Muscle of leg (tissue), 11 donors: ENCODE data around the gene CBFB. TPM values are rescaled to one million over a fixed set of nuclear protein-coding genes. Genes with fewer than 3 reads are reported as not detected.
A peak's percentile ranks its signal among the peaks of the same experiment; 100 is the strongest.

Source experiments
- DNase-seq: peaks from one replicate; pipeline ENCODE4 v3.0.0; 2013
- H3K27ac ChIP-seq: one replicate; pipeline ENCODE4 v1.5.1; 2013; ENCODE audit warnings: mild to moderate bottlenecking, low read length, control low read depth
- H3K27me3 ChIP-seq: one replicate; pipeline ENCODE4 v1.6.1; 2013; ENCODE audit warnings: low read length; ENCODE audit not compliant: control insufficient read depth, insufficient read depth
- H3K36me3 ChIP-seq: one replicate; pipeline ENCODE4 v1.6.1; 2013; ENCODE audit warnings: low read length; ENCODE audit not compliant: control insufficient read depth, insufficient read depth
- H3K4me1 ChIP-seq: one replicate; pipeline ENCODE4 v1.6.1; 2013; ENCODE audit warnings: low read length; ENCODE audit not compliant: control insufficient read depth, insufficient read depth
- H3K4me3 ChIP-seq: one replicate; pipeline ENCODE4 v1.5.1; 2013; ENCODE audit warnings: low read length, control low read depth
- H3K9me3 ChIP-seq: replicated peaks from 2 replicates; pipeline ENCODE4 v1.6.1; 2013; ENCODE audit warnings: low read depth, low read length; ENCODE audit not compliant: control insufficient read depth
- WGBS: methylation state at CpG from one replicate; pipeline ENCODE4 v1.1.5; 2013; ENCODE audit warnings: missing lambda C conversion rate; ENCODE audit not compliant: insufficient coverage; 5-methylcytosine and 5-hydroxymethylcytosine counted together
- polyA plus RNA-seq, 8 donors: library from polyadenylated mRNA; unstranded; fragments of 120-200 nt; gene quantifications; one replicate each; pipeline versions ENCODE4 v1.2.1 to v1.2.3, GENCODE V29; 2013; ENCODE audit warnings: inconsistent platforms in 1 of 8, low replicate concordance in 1 of 8; ENCODE audit not compliant: insufficient read length in 8 of 8, insufficient read depth in 1 of 8
- total RNA-seq: library from RNA; stranded (reverse); fragments of 120-200 nt; gene quantifications from one replicate; pipeline ENCODE4 v1.2.4, GENCODE V29; 2013

The CBFB gene
- total and polyA plus RNA-seq, 9 donors = 31.6 to 70.3 (median 42.2) TPM

DNA sequence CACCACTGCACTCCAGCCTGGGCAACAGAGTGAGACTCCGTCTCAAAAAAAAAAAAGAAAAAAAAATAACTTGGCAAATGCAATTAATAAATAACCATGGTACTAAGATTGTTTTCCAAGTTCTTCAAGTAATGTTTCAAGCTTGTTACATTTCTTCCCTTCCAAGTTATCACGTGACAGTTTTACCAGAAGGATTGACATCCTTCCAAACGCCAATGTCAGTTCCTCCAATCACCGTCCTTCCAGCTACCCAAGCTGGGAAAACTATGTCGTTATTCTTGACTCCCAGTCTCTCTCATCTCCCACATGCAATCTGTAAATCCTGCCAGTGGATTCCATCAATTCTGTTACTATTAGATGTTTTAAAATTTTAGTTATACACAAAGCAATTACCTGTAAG is 76.9 kb downstream of the CBFB start:
- H3K9me3 ChIP-seq = no peaks in the 10 kb centered on the region
- H3K36me3 ChIP-seq = no peaks in the 10 kb centered on the region
- DNase-seq = peak; percentile 84
- peaks cover 16% of the 10 kb centered on the region for H3K4me1 ChIP-seq
- H3K27ac ChIP-seq = peak overlapping the region; percentile 65
- no peaks in the 10 kb centered on the region for H3K27me3 ChIP-seq
- H3K4me3 ChIP-seq = no peak overlapping the region
- no CpG with 5 or more reads among the region's 5 CpGs for WGBS

DNA sequence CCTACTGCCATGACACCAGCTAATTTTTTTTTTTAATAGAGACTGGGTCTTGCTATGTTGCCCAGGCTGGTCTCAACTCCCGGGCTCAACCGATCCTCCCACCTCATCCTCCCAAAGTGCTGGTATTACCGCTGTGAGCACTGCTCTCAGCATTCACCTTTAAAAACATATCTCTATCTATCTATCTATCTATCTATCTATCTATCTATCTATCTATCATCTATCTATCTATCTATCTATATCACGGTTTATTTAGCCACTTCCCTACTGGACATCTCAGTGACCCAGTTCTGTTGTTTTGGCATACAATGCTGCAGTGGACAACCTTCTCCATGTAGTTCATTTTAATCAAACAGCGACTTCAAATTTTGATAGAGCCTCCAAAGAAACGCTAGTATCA is 79.5 kb downstream of the CBFB start:
- 98% methylated on average over 4 of the region's 6 CpGs for WGBS
- Histone ChIP-seq H3K9me3 (no peaks in the 10 kb centered on the region), H3K4me3 (no peak overlapping the region), H3K27me3 (no peaks in the 10 kb centered on the region), H3K36me3 (peaks cover 11% of the 10 kb centered on the region), H3K4me1 (peaks cover 24% of the 10 kb centered on the region), H3K27ac (no peak overlapping the region)
- no peak for DNase-seq

DNA sequence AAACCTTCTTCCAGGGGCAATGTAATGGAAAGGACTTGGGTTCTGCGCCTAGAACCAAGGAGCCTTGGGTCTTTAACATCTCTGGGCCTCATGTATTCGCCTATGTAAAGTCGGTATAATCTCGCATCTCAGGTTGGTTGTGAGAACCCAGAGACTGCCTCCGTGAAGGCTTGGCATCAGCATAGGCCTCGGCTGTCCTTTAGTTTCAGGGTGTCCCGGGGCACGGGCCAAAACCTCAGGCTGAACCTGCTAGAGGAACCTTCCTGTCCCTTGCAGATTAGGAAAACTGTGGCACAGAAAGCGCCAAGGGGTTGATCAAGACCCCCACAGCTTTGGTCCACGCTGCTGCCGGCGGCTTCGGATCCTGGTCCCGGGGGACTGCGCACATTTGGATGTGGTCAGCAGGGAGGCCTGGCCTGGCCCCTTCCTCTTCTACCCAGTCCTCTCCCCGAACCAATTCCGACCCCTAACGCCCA is 80.0 kb downstream of the CBFB start:
- Histone ChIP-seq H3K27me3 (no peaks in the 10 kb centered on the region), H3K9me3 (no peaks in the 10 kb centered on the region), H3K27ac (peak overlapping the region; percentile 92), H3K4me3 (peak overlapping the region; percentile 95), H3K36me3 (peaks cover 11% of the 10 kb centered on the region), H3K4me1 (peaks cover 24% of the 10 kb centered on the region)
- WGBS = 47% methylated on average over 18 of the region's 18 CpGs
- peak; percentile 6 for DNase-seq

DNA sequence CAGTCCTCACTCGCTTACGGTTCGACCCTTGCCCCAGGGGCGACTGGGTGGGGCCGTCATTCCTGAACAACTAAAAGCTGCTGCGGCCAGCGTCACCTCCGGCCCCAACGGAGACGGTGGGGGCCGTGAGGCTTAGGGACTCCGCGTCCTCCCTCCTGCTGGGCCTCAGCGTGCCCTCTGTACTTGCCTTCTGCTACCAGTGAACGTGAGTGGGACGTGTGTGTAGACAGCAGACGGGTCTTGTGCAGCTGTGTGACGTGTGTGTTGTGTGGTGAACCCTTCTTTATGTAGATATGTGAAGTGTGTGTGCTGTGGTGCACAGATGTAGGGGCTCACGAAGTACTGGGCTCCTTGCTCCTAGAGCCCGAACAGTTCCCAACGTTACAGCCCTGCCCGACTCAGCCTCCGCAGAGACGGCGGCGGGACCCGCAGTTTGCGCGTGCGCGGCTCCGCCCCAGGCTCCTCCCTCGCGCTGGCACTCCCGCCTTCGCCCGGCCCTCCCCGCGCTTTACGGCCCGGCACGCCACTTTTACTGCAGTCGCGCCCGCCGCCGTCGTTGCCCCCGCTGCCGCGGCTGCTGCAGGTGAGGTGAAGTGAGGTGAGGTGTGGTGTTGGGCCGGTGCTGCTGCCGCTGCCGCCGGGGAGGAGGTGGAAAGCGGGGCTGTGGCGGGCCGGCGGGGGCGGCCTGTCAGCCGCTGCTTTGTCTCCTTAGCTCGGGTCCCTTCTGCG is 80.6 kb downstream of the CBFB start, which contains the start of gene PHAF1:
PHAF1 (plus strand) TSS at position 535 of the 729 bp plus-strand sequence. CDS start 235 bp downstream, outside the sequence.
- Histone ChIP-seq H3K4me1 (peaks cover 24% of the 10 kb centered on the region), H3K36me3 (peaks cover 11% of the 10 kb centered on the region), H3K9me3 (no peaks in the 10 kb centered on the region), H3K27me3 (no peaks in the 10 kb centered on the region), H3K27ac (peak within 1 kb of the TSS; percentile 92), H3K4me3 (peak within 1 kb of the TSS; percentile 95)
- DNase-seq = peak; percentile 96
- 2% methylated on average over 55 of the region's 63 CpGs for WGBS

DNA sequence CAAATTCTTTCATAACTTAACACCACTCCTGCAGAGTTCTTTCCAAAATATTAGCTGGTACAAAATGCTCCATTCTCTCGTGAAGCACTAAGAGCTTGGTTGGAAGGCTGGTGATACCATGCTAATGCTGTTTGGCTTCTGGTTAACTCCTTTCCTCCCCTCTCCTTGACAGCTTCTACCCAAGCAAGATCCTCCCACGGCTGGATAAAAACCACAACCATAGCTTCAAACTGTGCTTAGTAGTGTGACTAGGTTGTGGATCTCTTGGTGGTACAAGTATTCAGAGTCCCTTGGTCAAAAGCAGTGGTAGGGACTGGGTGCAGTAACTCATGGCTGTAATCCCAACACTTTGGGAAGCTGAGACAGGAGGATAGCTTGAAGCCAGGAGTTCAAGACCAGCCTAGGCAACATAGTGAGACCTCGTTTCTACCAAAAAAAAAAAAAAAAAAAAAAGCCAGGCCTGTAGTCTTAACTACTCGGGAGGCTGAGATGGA is 83.0 kb downstream of the CBFB start:
- H3K36me3 ChIP-seq = peaks cover 20% of the 10 kb centered on the region
- H3K27ac ChIP-seq = no peak overlapping the region
- no peak for DNase-seq
- H3K4me1 ChIP-seq = peaks cover 24% of the 10 kb centered on the region
- no peaks in the 10 kb centered on the region for H3K27me3 ChIP-seq
- no peaks in the 10 kb centered on the region for H3K9me3 ChIP-seq
- H3K4me3 ChIP-seq = no peak overlapping the region
- 100% methylated on average over 1 of the region's 4 CpGs for WGBS

DNA sequence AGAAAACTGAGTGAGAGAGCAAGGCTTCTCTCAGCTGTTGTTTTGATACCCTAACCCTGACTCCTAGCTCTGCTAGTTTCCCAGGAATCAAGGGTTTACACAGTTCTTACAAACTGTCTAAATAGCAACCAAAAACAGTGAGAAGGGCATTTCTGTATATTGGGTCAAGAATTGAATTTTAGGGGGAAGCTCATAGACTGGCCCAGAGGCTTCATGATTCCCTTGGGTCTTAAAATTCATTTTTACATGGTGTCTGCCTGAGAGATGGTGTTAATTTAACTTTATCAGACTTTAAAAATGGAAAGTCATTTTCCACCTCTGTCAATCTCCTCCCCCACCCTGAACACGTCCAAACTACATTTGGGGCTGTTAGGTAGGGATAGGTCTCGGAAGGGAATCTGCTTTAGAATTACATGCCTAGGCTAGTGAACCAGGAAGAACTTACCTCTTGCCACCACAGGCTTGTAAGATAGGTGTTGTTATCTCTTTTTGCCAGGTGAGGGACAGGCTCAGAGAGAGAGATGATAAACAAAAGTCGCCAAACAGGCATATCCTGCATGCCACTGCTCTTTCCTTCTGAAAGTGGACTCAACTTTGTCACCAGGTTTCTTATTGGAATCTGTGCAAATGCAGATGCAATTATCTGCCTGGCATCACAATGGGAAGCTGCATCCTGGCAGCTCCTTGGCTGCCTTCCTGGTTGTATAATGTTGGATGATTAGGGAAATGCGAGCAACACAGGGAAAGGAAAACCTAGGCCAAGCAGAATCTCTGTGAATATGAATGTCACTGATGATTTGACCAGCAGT is 83.8 kb downstream of the CBFB start:
- H3K27ac ChIP-seq = no peak overlapping the region
- DNase-seq = no peak
- H3K4me1 ChIP-seq = peaks cover 24% of the 10 kb centered on the region
- 79% methylated on average over 2 of the region's 4 CpGs for WGBS
- peaks cover 20% of the 10 kb centered on the region for H3K36me3 ChIP-seq
- no peaks in the 10 kb centered on the region for H3K27me3 ChIP-seq
- H3K4me3 ChIP-seq = no peak overlapping the region
- no peaks in the 10 kb centered on the region for H3K9me3 ChIP-seq

DNA sequence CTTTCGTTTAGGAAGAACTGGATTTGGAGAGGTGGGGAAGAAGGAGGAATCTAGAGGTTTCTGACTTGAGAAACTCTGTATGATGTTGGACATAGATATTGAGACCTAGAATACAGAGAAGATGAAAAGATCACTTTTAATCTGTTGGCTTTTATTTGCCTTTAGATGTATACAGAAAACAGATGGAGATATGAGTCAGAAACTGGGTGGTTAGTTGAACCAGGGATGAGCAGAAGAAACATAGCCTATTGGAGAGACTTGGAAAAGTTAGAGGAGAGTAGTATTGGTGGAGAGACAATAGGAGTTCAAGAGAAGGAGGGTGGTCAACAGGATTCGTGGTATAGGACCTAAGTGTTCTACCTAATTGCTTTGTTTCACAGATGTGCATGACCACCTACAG is 85.8 kb downstream of the CBFB start:
- H3K4me1 ChIP-seq = peaks cover 16% of the 10 kb centered on the region
- WGBS = 66% methylated on average over 2 of the region's 2 CpGs
- peaks cover 24% of the 10 kb centered on the region for H3K36me3 ChIP-seq
- H3K27ac ChIP-seq = no peak overlapping the region
- DNase-seq = no peak
- H3K27me3 ChIP-seq = no peaks in the 10 kb centered on the region
- no peaks in the 10 kb centered on the region for H3K9me3 ChIP-seq
- H3K4me3 ChIP-seq = no peak overlapping the region

DNA sequence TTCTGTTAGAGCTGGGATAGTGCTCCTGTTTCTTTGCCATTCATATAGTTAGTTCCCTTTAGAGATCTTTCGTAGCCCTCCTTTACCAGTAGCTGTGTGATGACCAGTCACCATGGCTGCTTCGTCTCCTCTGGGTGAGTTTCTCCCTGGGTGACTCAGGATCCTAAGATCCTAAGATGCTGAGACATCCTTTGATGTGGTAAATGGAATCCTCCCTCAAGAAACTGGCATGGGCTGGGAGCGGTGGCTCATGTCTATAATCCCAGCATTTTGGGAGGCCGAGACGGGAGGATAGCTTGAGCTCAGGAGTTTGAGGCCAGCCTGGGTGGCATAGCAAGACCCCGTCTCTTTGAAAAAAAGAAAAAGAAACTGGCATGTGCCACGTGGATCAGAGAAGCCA is 86.7 kb downstream of the CBFB start:
- H3K36me3 ChIP-seq = peaks cover 31% of the 10 kb centered on the region
- WGBS = 88% methylated on average over 4 of the region's 7 CpGs
- no peak for DNase-seq
- peaks cover 10% of the 10 kb centered on the region for H3K4me1 ChIP-seq
- H3K9me3 ChIP-seq = no peaks in the 10 kb centered on the region
- no peak overlapping the region for H3K27ac ChIP-seq
- H3K4me3 ChIP-seq = no peak overlapping the region
- no peaks in the 10 kb centered on the region for H3K27me3 ChIP-seq

DNA sequence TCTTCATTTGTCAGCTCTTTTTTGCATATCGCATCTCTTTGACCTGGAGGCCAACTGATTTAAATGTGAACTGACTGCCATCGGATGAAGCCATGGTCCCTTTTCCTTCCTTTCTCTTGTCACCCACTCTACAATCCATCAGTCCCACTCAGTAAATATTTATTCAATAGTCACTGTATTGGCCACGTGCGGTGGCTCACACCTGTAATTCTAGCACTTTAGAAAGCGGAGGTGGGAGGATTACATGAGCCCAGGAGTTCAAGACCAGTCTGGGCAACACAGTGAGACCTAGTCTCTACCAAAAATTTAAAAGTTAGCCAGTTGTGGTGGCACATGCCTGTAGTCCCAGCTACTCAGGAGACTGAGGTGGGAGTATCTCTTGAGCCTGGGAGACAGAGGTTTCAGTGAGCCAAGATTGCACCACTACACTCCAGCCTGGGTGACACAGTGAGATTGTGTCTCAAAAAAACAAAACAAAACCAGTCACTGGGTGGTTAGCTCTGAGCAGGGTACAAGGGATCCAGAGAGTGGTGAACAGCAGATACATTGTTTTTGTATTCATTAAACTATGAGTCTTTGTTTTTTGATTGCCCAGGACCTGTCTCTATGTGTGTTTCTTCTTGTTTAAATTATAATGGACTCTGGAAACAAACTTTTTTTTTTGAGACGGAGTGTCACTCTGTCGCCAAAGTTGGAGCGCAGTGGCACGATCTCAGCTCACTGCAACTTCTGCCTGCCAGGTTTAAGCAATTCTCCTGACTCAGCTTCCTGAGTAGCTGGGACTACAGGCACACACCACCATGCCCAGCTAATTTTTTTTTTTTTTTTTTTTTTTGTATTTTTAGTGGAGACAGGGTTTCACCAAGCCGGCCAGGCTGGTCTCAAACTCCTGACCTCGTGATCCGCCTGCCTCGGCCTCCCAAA is 87.7 kb downstream of the CBFB start:
- H3K27me3 ChIP-seq = no peaks in the 10 kb centered on the region
- H3K4me3 ChIP-seq = no peak overlapping the region
- no peak for DNase-seq
- no peak overlapping the region for H3K27ac ChIP-seq
- peaks cover under 1% of the 10 kb centered on the region for H3K4me1 ChIP-seq
- peaks cover 36% of the 10 kb centered on the region for H3K36me3 ChIP-seq
- H3K9me3 ChIP-seq = no peaks in the 10 kb centered on the region
- WGBS = 93% methylated on average over 5 of the region's 13 CpGs
